ENCODE measurements around the gene ERGIC2.

DNA sequence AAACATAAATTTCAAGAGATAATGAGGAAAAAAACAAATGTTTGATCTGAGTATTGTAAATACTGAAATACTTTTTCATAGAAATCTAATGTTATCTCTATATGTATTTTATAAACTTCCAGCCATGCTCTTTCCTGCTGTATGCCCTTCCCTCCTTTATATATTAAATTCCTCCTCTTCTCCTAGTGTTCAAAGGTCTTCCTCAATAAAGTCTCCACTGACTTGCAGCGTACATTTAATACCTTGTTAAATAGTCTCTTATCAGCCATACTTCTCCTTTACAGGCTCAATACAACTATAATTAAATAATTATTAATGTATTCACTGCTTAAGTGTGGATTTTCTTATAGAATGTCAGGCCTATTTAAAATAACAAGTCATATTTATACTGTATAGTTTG, 26.0 kb downstream of the ERGIC2 start:
- TF ChIP-seq POLR2A (IDR thresholded peaks at IDR 0.05): no peak
- TF ChIP-seq, protein P1, sequence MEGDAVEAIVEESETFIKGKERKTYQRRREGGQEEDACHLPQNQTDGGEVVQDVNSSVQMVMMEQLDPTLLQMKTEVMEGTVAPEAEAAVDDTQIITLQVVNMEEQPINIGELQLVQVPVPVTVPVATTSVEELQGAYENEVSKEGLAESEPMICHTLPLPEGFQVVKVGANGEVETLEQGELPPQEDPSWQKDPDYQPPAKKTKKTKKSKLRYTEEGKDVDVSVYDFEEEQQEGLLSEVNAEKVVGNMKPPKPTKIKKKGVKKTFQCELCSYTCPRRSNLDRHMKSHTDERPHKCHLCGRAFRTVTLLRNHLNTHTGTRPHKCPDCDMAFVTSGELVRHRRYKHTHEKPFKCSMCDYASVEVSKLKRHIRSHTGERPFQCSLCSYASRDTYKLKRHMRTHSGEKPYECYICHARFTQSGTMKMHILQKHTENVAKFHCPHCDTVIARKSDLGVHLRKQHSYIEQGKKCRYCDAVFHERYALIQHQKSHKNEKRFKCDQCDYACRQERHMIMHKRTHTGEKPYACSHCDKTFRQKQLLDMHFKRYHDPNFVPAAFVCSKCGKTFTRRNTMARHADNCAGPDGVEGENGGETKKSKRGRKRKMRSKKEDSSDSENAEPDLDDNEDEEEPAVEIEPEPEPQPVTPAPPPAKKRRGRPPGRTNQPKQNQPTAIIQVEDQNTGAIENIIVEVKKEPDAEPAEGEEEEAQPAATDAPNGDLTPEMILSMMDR (IDR thresholded peaks at IDR 0.05): no peak
